ENCODE results near the gene SLCO2A1. TPM values are rescaled to one million over a fixed set of nuclear protein-coding genes. Genes with fewer than 3 reads are reported as not detected.

SLCO2A1 gene
- total RNA-seq, 2 donors from 2014 or later: 7.0 to 17.5 TPM

DNA sequence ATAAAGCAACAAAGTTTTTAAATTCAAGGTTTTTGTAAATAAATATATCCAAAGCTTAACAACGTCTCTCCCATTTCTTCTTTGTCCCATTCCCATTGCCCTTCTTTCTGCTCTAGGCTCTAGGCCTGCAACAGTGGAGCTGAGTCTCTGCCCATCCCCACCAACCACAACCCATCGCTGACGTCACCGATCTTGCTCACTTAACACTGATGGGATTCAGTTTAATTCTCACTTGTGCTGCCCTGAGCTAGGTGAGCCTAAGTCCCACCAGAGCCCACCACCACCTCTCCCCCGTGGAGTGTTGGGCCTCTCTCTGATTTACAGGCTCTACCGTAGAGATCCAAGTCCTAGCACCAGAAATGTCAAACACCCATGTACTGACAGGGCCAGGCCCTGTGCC lies 72.7 kb downstream of the SLCO2A1 start:
- Histone ChIP-seq H3K9me3 (no peaks in the 10 kb centered on the region), H3K27ac (no peak overlapping the region), H3K36me3 (replicated peaks in 1 of 2; ENCODE audit: insufficient read depth in 1 of 2, low read depth in 2 of 2) (no peaks in the 10 kb centered on the region), H3K4me3 (no peak overlapping the region), H3K4me1 (no peaks in the 10 kb centered on the region), H3K27me3 (no peaks in the 10 kb centered on the region)
- intact Hi-C loops (cut with DNase I): no loop called here
- DNase-seq (no peak), ATAC-seq (no peak)
- TF ChIP-seq, protein P1, sequence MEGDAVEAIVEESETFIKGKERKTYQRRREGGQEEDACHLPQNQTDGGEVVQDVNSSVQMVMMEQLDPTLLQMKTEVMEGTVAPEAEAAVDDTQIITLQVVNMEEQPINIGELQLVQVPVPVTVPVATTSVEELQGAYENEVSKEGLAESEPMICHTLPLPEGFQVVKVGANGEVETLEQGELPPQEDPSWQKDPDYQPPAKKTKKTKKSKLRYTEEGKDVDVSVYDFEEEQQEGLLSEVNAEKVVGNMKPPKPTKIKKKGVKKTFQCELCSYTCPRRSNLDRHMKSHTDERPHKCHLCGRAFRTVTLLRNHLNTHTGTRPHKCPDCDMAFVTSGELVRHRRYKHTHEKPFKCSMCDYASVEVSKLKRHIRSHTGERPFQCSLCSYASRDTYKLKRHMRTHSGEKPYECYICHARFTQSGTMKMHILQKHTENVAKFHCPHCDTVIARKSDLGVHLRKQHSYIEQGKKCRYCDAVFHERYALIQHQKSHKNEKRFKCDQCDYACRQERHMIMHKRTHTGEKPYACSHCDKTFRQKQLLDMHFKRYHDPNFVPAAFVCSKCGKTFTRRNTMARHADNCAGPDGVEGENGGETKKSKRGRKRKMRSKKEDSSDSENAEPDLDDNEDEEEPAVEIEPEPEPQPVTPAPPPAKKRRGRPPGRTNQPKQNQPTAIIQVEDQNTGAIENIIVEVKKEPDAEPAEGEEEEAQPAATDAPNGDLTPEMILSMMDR (IDR thresholded peaks at IDR 0.05): no peak
- no peak for TF ChIP-seq POLR2A (IDR thresholded peaks at IDR 0.05)
- WGBS, 2 donors: 90 to 91% methylated on average over 6 of the region's 6 CpGs

GRCh38 chr3:133956353-133956752 lies 73.4 kb downstream of the SLCO2A1 start:
- H3K36me3 ChIP-seq (replicated peaks in 1 of 2; ENCODE audit: insufficient read depth in 1 of 2, low read depth in 2 of 2): no peaks in the 10 kb centered on the region
- WGBS, 2 donors: 74 to 79% methylated on average over 6 of the region's 6 CpGs
- H3K27me3 ChIP-seq: no peaks in the 10 kb centered on the region
- H3K9me3 ChIP-seq: no peaks in the 10 kb centered on the region
- ATAC-seq (no peak), DNase-seq (no peak)
- no peak overlapping the region for H3K4me3 ChIP-seq
- no peaks in the 10 kb centered on the region for H3K4me1 ChIP-seq
- intact Hi-C loops (cut with DNase I): no loop called here
- TF ChIP-seq, protein P1 (IDR thresholded peaks at IDR 0.05): no peak
- TF ChIP-seq POLR2A (IDR thresholded peaks at IDR 0.05): no peak
- no peak overlapping the region for H3K27ac ChIP-seq

GRCh38 chr3:133955892-133956291 lies 73.8 kb downstream of the SLCO2A1 start:
- TF ChIP-seq POLR2A (IDR thresholded peaks at IDR 0.05): no peak
- TF ChIP-seq, protein P1 (IDR thresholded peaks at IDR 0.05): no peak
- WGBS, 2 donors: 80 to 84% methylated on average over 10 of the region's 10 CpGs
- no peaks in the 10 kb centered on the region for H3K4me1 ChIP-seq
- no peaks in the 10 kb centered on the region for H3K36me3 ChIP-seq (replicated peaks in 1 of 2; ENCODE audit: insufficient read depth in 1 of 2, low read depth in 2 of 2)
- DNase-seq: no peak
- no peaks in the 10 kb centered on the region for H3K27me3 ChIP-seq
- H3K4me3 ChIP-seq: no peak overlapping the region
- intact Hi-C loops (cut with DNase I): no loop called here
- ATAC-seq: no peak
- no peaks in the 10 kb centered on the region for H3K9me3 ChIP-seq
- no peak overlapping the region for H3K27ac ChIP-seq

DNA sequence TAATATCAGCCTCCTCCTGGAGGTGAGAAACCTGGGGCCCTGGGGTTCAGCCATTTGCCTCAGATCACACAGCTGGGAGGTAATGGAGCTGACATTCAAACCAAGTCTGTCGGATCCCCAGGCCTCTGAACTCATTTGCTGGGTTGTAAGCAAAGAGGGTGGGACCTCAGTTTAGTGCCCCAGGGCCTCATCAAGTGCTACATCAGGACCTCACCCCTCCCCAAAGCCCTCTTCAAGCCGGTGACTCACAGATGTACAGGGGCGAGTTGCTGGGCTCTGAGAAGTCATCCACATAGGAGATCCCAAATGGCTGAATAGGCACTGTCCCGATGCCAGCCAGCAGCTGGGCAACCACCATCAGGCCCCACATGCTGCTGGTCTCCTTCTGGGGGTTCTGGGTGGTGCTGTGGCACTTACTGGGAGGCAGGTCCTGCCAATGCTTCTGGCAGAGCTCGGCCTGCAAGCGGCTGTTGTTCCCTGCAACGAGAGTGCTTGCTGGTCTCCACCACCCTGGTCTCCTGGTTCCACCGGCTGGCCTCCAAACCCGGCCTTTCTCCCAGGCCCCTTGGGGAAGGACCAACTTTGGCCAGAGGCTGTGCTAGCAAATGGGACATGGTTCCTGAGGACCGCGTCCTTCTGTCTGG lies 74.9 kb downstream of the SLCO2A1 start:
- DNase-seq: no peak
- H3K36me3 ChIP-seq (replicated peaks in 1 of 2; ENCODE audit: insufficient read depth in 1 of 2, low read depth in 2 of 2): no peaks in the 10 kb centered on the region
- no peak for ATAC-seq
- H3K9me3 ChIP-seq: no peaks in the 10 kb centered on the region
- no peak overlapping the region for H3K27ac ChIP-seq
- intact Hi-C loops (cut with DNase I): no loop called here
- no peak overlapping the region for H3K4me3 ChIP-seq
- 88 to 90% methylated on average over 7 to 11 of the region's 11 CpGs for WGBS, 2 donors
- no peaks in the 10 kb centered on the region for H3K4me1 ChIP-seq
- TF ChIP-seq, protein P1 (IDR thresholded peaks at IDR 0.05): no peak
- TF ChIP-seq POLR2A (IDR thresholded peaks at IDR 0.05): no peak
- H3K27me3 ChIP-seq: no peaks in the 10 kb centered on the region

DNA sequence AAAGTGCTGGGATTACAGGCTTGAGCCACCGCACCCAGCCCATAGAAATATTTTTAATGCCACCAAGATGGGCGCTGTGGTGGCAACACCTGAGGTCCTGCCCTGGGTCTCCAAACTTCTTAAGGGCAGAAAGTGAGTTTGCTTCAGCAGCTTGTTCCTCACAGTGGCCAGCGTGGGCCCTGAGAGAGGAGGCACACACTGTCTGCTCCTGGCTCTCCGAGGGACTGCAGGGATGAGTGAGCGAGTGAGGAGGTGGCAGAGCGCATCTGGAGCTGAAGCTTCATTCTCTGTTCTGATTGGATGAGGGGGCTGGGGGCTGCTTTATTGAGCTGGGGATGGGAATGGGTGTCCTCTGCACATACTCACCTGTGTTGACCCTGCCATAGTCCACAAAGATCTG lies 76.4 kb downstream of the SLCO2A1 start:
- no peak for TF ChIP-seq POLR2A (IDR thresholded peaks at IDR 0.05)
- TF ChIP-seq, protein P1 (IDR thresholded peaks at IDR 0.05): no peak
- no peaks in the 10 kb centered on the region for H3K36me3 ChIP-seq (replicated peaks in 1 of 2; ENCODE audit: insufficient read depth in 1 of 2, low read depth in 2 of 2)
- H3K4me1 ChIP-seq: no peaks in the 10 kb centered on the region
- ATAC-seq: no peak
- H3K27me3 ChIP-seq: no peaks in the 10 kb centered on the region
- H3K9me3 ChIP-seq: no peaks in the 10 kb centered on the region
- intact Hi-C loops (cut with DNase I): no loop called here
- DNase-seq: no peak
- no peak overlapping the region for H3K27ac ChIP-seq
- 87 to 88% methylated on average over 5 to 6 of the region's 6 CpGs for WGBS, 2 donors
- H3K4me3 ChIP-seq: no peak overlapping the region

All from body of pancreas (tissue), 4 donors.